K562 (cell line): Measurements from ENCODE around the gene MBNL1. TPM values are rescaled to one million over a fixed set of nuclear protein-coding genes. Genes with fewer than 3 reads are reported as not detected.
A peak's percentile ranks its signal among the peaks of the same experiment; 100 is the strongest.

Experiments
- ATAC-seq: fragments of 200-7000 bp; cut with Tn5 transposase; 3 replicates; pipeline ENCODE4 v1.9.1; 2020; ENCODE audit warnings: moderate library complexity
- BruUV-seq: library from RNA; stranded (reverse); fragments of 400-500 nt; replicated peaks from 2 replicates; lab custom pipeline; 2021; lab: Mats Ljungman, UMichigan
- CTCF ChIA-PET: fragments of 300-600 bp; formaldehyde crosslinking; extraction: SDS; loops from one replicate; lab custom pipeline; 2021; ENCODE audit warnings: low intra/inter-chr PET ratio; lab: Yijun Ruan, JAX
- POLR2A ChIA-PET: fragments of 300-600, 350-650 bp; sonication (Branson Sonifier 250); formaldehyde crosslinking; extraction: SDS; loops from one replicate; lab custom pipeline; 2021; ENCODE audit warnings: antibody characterized with exemption, inconsistent platforms; lab: Yijun Ruan, JAX
- DNase-seq, 4 experiments: peaks; one replicate each; pipeline versions ENCODE4 v3.0.0 to v3.0.0-alpha.2; 2011 to 2018; ENCODE audit warnings: low spot score in 3 of 4, mixed read lengths in 3 of 4; ENCODE audit errors: extremely low read depth in 1 of 4
- FAIRE-seq: peaks from 2 replicates; lab custom pipeline; 2011; peaks lifted over from hg19 to GRCh38; lab: Jason Lieb, UNC
- H2AFZ ChIP-seq: 2 replicates; pipeline ENCODE4 v1.6.0; 2011; ENCODE audit warnings: low read depth, low read length, control low read depth, inconsistent platforms
- H3K27ac ChIP-seq: fragments of 200-600 bp; 3 replicates; pipeline ENCODE4 v1.8.0; 2011; ENCODE audit warnings: low read depth, mild to moderate bottlenecking, control low read depth, inconsistent platforms, low read length, moderate library complexity, mixed read lengths; ENCODE audit errors: extremely low read depth
- H3K27me3 ChIP-seq, 2 experiments: fragments of 300-600 bp in 1 of 2; 2 replicates in 1 of 2; 3 replicates in 1 of 2; pipeline versions ENCODE4 v1.6.0 to v1.8.0; 2011; ENCODE audit warnings: inconsistent platforms in 2 of 2, low read length in 2 of 2, mild to moderate bottlenecking in 1 of 2, mixed read lengths in 1 of 2, moderate library complexity in 1 of 2; ENCODE audit not compliant: control insufficient read depth in 2 of 2, insufficient read depth in 2 of 2
- H3K36me3 ChIP-seq: fragments of 300-600 bp; 3 replicates; pipeline ENCODE4 v1.8.0; 2011; ENCODE audit warnings: mild to moderate bottlenecking, low read length, inconsistent platforms; ENCODE audit not compliant: control insufficient read depth, insufficient read depth
- H3K4me1 ChIP-seq, 2 experiments: fragments of 200-600 bp in 1 of 2; replicated peaks in 1 of 2; 2 replicates in 1 of 2; 3 replicates in 1 of 2; pipeline versions ENCODE4 v1.5.1 to v1.8.0; 2011; ENCODE audit warnings: inconsistent platforms in 2 of 2, low read length in 2 of 2, mild to moderate bottlenecking in 1 of 2, mixed read lengths in 1 of 2, moderate library complexity in 1 of 2; ENCODE audit not compliant: control insufficient read depth in 2 of 2, insufficient read depth in 2 of 2
- H3K4me2 ChIP-seq: 2 replicates; pipeline ENCODE4 v1.6.1; 2011; ENCODE audit warnings: low read length, control low read depth, inconsistent platforms, mixed read lengths; ENCODE audit not compliant: insufficient read depth
- H3K4me3 ChIP-seq: fragments of 200-600 bp; sonication (generic), shearing (Covaris generic); 2 replicates; pipeline ENCODE4 v1.5.1; 2016; ENCODE audit warnings: control low read depth, inconsistent platforms
- H3K79me2 ChIP-seq: fragments of 200-600 bp; 3 replicates; pipeline ENCODE4 v1.8.0; 2011; ENCODE audit warnings: low read length, inconsistent platforms; ENCODE audit not compliant: control insufficient read depth, insufficient read depth
- H3K9ac ChIP-seq, 2 experiments: 2 replicates each; pipeline versions ENCODE4 v1.6.0 to v1.6.1; 2011; ENCODE audit warnings: low read depth in 2 of 2, low read length in 2 of 2, control low read depth in 1 of 2, inconsistent platforms in 1 of 2, mild to moderate bottlenecking in 1 of 2, mixed read lengths in 1 of 2; ENCODE audit not compliant: insufficient read depth in 1 of 2
- H3K9me1 ChIP-seq: one replicate; pipeline ENCODE4 v1.6.0; 2011; ENCODE audit warnings: inconsistent platforms, mild to moderate bottlenecking, low read length, moderate library complexity; ENCODE audit not compliant: control insufficient read depth, insufficient read depth
- H3K9me3 ChIP-seq: replicated peaks from 2 replicates; pipeline ENCODE4 v1.5.1; 2011; ENCODE audit warnings: low read depth, low read length, inconsistent platforms; ENCODE audit not compliant: control insufficient read depth, insufficient read depth
- H4K20me1 ChIP-seq: replicated peaks from 2 replicates; pipeline ENCODE4 v1.6.1; 2011; ENCODE audit warnings: low read length, inconsistent platforms, mixed read lengths; ENCODE audit not compliant: control insufficient read depth, insufficient read depth
- FOXJ2 ChIP-seq: fragments of 200-800 bp; sonication (Bioruptor generic); IDR thresholded peaks from 2 replicates; pipeline ENCODE4 v1.6.1; 2016; ENCODE audit warnings: missing genetic modification characterization, missing compliant biosample characterization
- HNRNPUL1 ChIP-seq: fragments of 200-400 bp; formaldehyde crosslinking; IDR thresholded peaks from 2 replicates; pipeline ENCODE4 v1.6.1; 2017; ENCODE audit warnings: low read length
- MTA3 ChIP-seq: fragments of 450-650 bp; formaldehyde crosslinking; IDR thresholded peaks from 2 replicates; pipeline ENCODE4 v1.6.1; 2017; ENCODE audit warnings: mild to moderate bottlenecking, borderline replicate concordance
- MYC ChIP-seq, 2 experiments: fragments of 250-450 bp in 1 of 2; sonication (Bioruptor Pico) in 1 of 2; IDR thresholded peaks; 2 replicates each; pipeline versions ENCODE4 v1.5.1 to v1.6.1; 2012 to 2021; ENCODE audit warnings: low read depth in 2 of 2, borderline replicate concordance in 1 of 2, improper control_type of control experiment in 1 of 2, low read length in 1 of 2, mild to moderate bottlenecking in 1 of 2, moderate library complexity in 1 of 2
- NFIX ChIP-seq: fragments of 250-450 bp; sonication (Bioruptor Pico); IDR thresholded peaks from 2 replicates; pipeline ENCODE4 v1.4.0; 2020; ENCODE audit warnings: low read depth, mild to moderate bottlenecking, moderate library complexity
- POU5F1 ChIP-seq: fragments of 150-350 bp; IDR thresholded peaks from 2 replicates; pipeline ENCODE4 v1.6.1; 2014; ENCODE audit warnings: borderline replicate concordance, low read length, low read depth, mild to moderate bottlenecking; ENCODE audit not compliant: partially characterized antibody
- WGBS: fragments of 100-300 bp; shearing (Covaris generic); methylation state at CpG from one replicate; pipeline ENCODE4 v1.1.6; 2016; ENCODE audit warnings: low coverage, mixed read lengths; ENCODE audit not compliant: insufficient coverage; ENCODE audit errors: missing lambda C conversion rate; 5-methylcytosine and 5-hydroxymethylcytosine counted together
- in situ Hi-C: fragments of 300-500 bp; cut with MboI; formaldehyde crosslinking; loops from 4 replicates; pipeline ENCODE4 v1.15.0; 2018; ENCODE audit warnings: inconsistent platforms, mixed read lengths
- intact Hi-C: fragments of 100-400 bp; cut with micrococcal nuclease; formaldehyde crosslinking; loops from 2 replicates; pipeline ENCODE4 v1.14.2; 2022
- polyA plus RNA-seq, 8 experiments: library from polyadenylated mRNA; depleted of rRNA in 4 of 8; stranded (reverse) in 5 of 8; unstranded in 3 of 8; fragments of >200 nt; fragmentation: Nextera tagmentation in 2 of 8; fragmentation: Illumina TruSeq in 1 of 8; extraction: Ambion mirVana in 2 of 8; extraction: Trizol in 1 of 8; gene quantifications; 2 replicates each; pipeline versions ENCODE4 v1.2.1 to v1.2.3, GENCODE V29; 2011 to 2014; ENCODE audit warnings: inconsistent platforms in 1 of 8, missing spikeins in 1 of 8
- total RNA-seq, 7 experiments: library from RNA; depleted of rRNA in 6 of 7; stranded (reverse); fragments of >200 nt in 6 of 7; fragmentation: Illumina TruSeq in 2 of 7; extraction: Trizol in 2 of 7; gene quantifications; 2 replicates each; pipeline versions ENCODE4 v1.2.1 to v1.2.3, GENCODE V29; 2011 to 2021; ENCODE audit warnings: low replicate concordance in 1 of 7

The MBNL1 gene
- total and polyA plus RNA-seq, 9 of the 15 experiments (the other 6 are each of a cell fraction or from before 2014, with no cell fraction given) = 70.3 to 243 (median 220) TPM

- DNase-seq = no peak
- Histone ChIP-seq H3K4me1 (peaks cover 7 to 47% of the 10 kb centered on the region in 2 experiments; a peak in 4 of 5 replicates), H3K27ac (peak overlapping the region; percentile 20; the same call in 2 of the 3 replicates), H3K79me2 (peaks cover 100% of the 10 kb centered on the region), H3K4me2 (no peak overlapping the region), H3K9ac (no peak overlapping the region), H2AFZ (no peak overlapping the region), H4K20me1 (no peaks in the 10 kb centered on the region), H3K36me3 (peaks cover 60% of the 10 kb centered on the region), H3K27me3 (no peaks in the 10 kb centered on the region), H3K4me3 (no peak overlapping the region), H3K9me3 (peaks cover 2% of the 10 kb centered on the region; the same call in 1 of the 2 replicates), H3K9me1 (no peaks in the 10 kb centered on the region)
- no peak for TF ChIP-seq HNRNPUL1
- TF ChIP-seq MYC (IDR thresholded peaks at IDR 0.05; ENCODE audit: low read depth, low read length) = no peak
- TF ChIP-seq MYC (CRISPR knock-in tag; IDR thresholded peaks at IDR 0.05; ENCODE audit: borderline replicate concordance, low read depth) = no peak
- TF ChIP-seq POU5F1 = no peak
- TF ChIP-seq FOXJ2 (tag) = peak; percentile 20; the same call in 1 of the 2 replicates
- no peak for TF ChIP-seq MTA3
- TF ChIP-seq NFIX (CRISPR knock-in tag) = no peak
- no peak for FAIRE-seq
- intact Hi-C loops = loop anchor here (5.0 kb wide), 1 partner anchor 50 kb away; no protein-coding TSS in a partner anchor
- no TSS peak for BruUV-seq
- WGBS = 60% methylated on average over 2 of the region's 2 CpGs
- ATAC-seq = no peak
- ChIA-PET CTCF (no interaction called here), POLR2A (interaction anchor here (0.6 kb wide), 1 partner anchor 287 kb away, joined by 3 read pairs; no protein-coding TSS in a partner anchor)
- in situ Hi-C loops = no loop called here
Measured at GRCh38 chr3:152321955-152322377, 53.2 kb downstream of the MBNL1 start.
